ENCODE data around the gene SLC7A10.

The SLC7A10 gene

GRCh38 chr19:33252971-33253370 is 27.3 kb upstream of the SLC7A10 start:
- no peak for DNase-seq

GRCh38 chr19:33252418-33252962 is 26.8 kb upstream of the SLC7A10 start:
- no peak for DNase-seq

- DNase-seq, result no peak
Measured at GRCh38 chr19:33251526-33252090, 26.0 kb upstream of the SLC7A10 start.

GRCh38 chr19:33251076-33251475 is 25.4 kb upstream of the SLC7A10 start:
- DNase-seq, result no peak

- no peak for DNase-seq
Measured at GRCh38 chr19:33250500-33250899, 24.9 kb upstream of the SLC7A10 start.

GRCh38 chr19:33249740-33250366 is 24.2 kb upstream of the SLC7A10 start:
- no peak for DNase-seq

GRCh38 chr19:33248954-33249613 is 23.4 kb upstream of the SLC7A10 start:
- no peak for DNase-seq

- no peak for DNase-seq
Measured at GRCh38 chr19:33248553-33248953, 22.9 kb upstream of the SLC7A10 start.

GRCh38 chr19:33248104-33248503 is 22.5 kb upstream of the SLC7A10 start:
- no peak for DNase-seq

- DNase-seq, result no peak
Measured at GRCh38 chr19:33247441-33247819, 21.8 kb upstream of the SLC7A10 start.

GRCh38 chr19:33246709-33247440 is 21.2 kb upstream of the SLC7A10 start:
- no peak for DNase-seq

GRCh38 chr19:33245948-33246708 is 20.5 kb upstream of the SLC7A10 start:
- DNase-seq, result no peak

GRCh38 chr19:33242911-33243310 is 17.3 kb upstream of the SLC7A10 start:
- DNase-seq, result no peak

- no peak for DNase-seq
Measured at GRCh38 chr19:33242131-33242530, 16.5 kb upstream of the SLC7A10 start.

- DNase-seq, result no peak
Measured at GRCh38 chr19:33241530-33242101, 16.0 kb upstream of the SLC7A10 start.

- DNase-seq, result no peak
Measured at GRCh38 chr19:33241091-33241529, 15.5 kb upstream of the SLC7A10 start.

GRCh38 chr19:33240181-33240771 is 14.6 kb upstream of the SLC7A10 start:
- no peak for DNase-seq

GRCh38 chr19:33239223-33239975 is 13.7 kb upstream of the SLC7A10 start:
- no peak for DNase-seq

- DNase-seq, result no peak
Measured at GRCh38 chr19:33238481-33239149, 13.0 kb upstream of the SLC7A10 start.

- no peak for DNase-seq
Measured at GRCh38 chr19:33236696-33237390, 11.2 kb upstream of the SLC7A10 start.
